ENCODE measurements around the gene GRK1. TPM values are rescaled to one million over a fixed set of nuclear protein-coding genes. Genes with fewer than 3 reads are reported as not detected.

GRK1 gene
- total RNA-seq, 4 donors from 2014 or later = 0.88 to 1.7 TPM; not detected in 2

DNA sequence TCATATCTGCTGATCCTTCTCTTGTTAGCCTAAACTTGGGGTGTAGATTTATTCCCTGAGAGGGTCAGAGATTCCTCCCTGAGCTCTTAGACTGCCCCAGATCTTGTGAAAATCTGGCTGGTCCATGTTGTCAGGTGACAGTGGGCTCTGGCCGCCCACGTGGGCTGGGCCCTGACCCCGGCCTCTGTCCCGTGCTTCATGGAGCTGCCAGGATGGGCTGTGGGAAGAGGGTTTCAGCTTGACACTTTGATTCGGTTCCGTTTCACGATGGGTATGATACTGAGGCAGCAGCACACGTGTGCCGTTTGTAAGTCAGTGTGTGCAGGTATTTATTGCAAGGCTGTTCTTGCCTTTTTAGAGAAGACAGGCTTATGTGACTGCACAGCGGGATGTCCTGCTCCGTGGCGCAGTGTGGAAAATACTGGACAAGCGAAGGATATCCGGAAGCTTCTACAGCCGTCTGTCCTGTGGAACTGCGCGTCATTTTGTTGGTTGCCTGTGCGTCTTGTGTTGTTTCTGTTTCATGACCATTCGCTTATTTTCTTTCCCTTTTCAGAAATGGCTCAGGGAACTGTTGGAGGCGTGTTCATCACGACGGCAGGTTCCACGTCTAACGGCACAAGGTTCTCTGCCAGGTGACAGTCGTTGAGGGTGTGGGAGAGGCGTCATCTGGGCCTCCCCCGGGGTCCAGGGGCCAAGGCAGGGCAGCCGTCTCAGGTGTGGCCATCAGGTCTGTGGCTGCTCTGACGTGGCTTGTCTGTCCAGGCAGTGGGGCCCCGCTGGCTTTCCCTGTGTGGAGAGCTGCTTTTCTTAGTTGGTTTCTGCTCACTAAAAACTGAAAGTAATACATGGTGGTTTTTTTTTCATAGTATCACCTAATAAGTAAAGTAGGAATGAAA, 29.5 kb upstream of the GRK1 start:
- no peak for TF ChIP-seq POLR2A (IDR thresholded peaks at IDR 0.05)
- TF ChIP-seq, protein P1, sequence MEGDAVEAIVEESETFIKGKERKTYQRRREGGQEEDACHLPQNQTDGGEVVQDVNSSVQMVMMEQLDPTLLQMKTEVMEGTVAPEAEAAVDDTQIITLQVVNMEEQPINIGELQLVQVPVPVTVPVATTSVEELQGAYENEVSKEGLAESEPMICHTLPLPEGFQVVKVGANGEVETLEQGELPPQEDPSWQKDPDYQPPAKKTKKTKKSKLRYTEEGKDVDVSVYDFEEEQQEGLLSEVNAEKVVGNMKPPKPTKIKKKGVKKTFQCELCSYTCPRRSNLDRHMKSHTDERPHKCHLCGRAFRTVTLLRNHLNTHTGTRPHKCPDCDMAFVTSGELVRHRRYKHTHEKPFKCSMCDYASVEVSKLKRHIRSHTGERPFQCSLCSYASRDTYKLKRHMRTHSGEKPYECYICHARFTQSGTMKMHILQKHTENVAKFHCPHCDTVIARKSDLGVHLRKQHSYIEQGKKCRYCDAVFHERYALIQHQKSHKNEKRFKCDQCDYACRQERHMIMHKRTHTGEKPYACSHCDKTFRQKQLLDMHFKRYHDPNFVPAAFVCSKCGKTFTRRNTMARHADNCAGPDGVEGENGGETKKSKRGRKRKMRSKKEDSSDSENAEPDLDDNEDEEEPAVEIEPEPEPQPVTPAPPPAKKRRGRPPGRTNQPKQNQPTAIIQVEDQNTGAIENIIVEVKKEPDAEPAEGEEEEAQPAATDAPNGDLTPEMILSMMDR (IDR thresholded peaks at IDR 0.05) = no peak
- Histone ChIP-seq H3K27ac (no peak overlapping the region), H3K9me3 (no peaks in the 10 kb centered on the region), H3K27me3 (no peaks in the 10 kb centered on the region), H3K4me1 (no peaks in the 10 kb centered on the region), H3K36me3 (peaks cover 0 to 87% (median 3%) of the 10 kb centered on the region in 3 donors), H3K4me3 (no peak overlapping the region)
- peak in 2 of 3 donors; percentile 31 to 34 for DNase-seq

DNA sequence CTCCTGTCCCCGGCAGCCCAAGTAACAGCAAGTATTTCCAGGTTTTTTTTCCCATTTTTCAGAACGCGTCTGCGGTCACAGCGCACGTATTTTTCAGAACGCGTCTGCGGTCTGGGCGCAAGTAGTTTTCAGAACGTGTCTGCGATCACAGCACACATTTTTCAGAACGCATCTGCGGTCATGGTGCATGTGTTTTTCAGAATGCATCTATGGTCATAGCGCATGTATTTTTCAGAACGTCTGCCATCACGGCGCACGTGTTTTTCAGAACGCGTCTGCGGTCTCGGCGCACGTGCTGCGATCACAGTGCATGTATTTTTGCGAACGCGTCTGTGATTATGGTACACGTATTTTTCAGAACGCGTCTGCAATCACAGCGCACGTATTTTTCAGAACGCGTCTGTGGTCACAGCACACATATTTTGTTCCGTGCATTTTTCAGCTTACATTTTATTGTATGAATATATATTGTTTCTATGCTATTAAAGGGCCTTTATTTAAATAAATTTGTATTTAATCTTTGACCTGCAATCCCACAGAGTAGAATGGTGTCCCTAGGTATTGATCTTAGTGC, 28.8 kb upstream of the GRK1 start:
- Histone ChIP-seq H3K27me3 (no peaks in the 10 kb centered on the region), H3K27ac (no peak overlapping the region), H3K36me3 (peaks cover 0 to 80% (median 3%) of the 10 kb centered on the region in 3 donors), H3K9me3 (no peaks in the 10 kb centered on the region), H3K4me3 (no peak overlapping the region), H3K4me1 (no peaks in the 10 kb centered on the region)
- peak in 2 of 3 donors; percentile 34 to 37 for DNase-seq
- TF ChIP-seq, protein P1 (IDR thresholded peaks at IDR 0.05) = no peak
- no peak for TF ChIP-seq POLR2A (IDR thresholded peaks at IDR 0.05)

DNA sequence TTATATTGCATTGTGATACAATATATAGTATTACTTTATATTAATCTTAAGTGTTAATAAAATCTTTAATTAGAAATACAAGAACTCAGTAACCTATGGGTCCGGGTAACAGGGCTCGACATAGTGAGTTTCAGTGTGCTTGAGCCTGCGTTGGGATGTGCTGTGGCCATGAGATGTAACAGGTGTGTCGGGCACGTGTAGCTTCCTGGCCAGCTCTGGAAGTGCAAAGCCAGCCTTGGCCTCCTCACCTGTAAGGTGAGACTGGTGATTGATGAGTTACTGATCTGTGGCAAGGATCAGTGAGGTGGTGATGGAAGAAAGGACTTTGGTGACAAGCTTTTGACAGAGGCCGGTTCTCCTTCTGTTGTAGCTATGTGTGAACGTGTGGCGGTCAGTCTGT, 28.2 kb upstream of the GRK1 start:
- H3K27me3 ChIP-seq = no peaks in the 10 kb centered on the region
- TF ChIP-seq, protein P1 (IDR thresholded peaks at IDR 0.05) = no peak
- TF ChIP-seq POLR2A (IDR thresholded peaks at IDR 0.05) = no peak
- no peak overlapping the region for H3K4me3 ChIP-seq
- H3K9me3 ChIP-seq = no peaks in the 10 kb centered on the region
- H3K36me3 ChIP-seq = peaks cover 0 to 74% (median 3%) of the 10 kb centered on the region in 3 donors
- no peaks in the 10 kb centered on the region for H3K4me1 ChIP-seq
- DNase-seq = peak in 2 of 3 donors; percentile 7 to 27
- no peak overlapping the region for H3K27ac ChIP-seq

DNA sequence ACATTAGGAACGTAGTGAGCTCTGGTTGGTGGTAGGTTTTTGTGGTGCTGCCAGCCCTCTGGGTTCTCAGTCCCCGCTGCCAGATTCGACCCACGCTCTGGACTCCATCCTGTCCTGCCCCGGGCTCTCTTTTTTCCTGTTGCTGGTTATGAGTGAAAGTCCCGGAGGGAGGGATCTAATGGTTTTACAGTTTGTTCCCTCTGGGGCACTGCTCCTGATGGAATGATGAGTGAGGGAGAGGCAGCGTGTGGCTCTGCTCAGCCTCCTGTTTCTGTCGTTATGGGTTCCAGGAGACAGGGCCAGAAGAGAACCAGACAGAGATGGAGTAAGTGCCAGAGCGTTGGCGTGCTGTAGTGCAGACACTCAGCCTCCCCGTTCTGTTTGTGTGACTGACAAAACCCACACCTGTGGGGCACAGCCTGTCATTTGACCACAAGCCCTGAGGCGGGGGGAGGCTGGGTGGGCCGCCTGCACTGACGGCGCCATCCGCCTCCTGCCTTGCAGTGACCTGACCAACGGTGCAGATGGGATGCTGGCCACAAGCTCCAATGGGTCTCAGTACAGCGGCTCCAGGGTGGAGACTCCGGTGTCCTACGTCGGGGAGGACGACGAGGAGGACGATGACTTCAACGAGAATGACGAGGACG, 27.3 kb upstream of the GRK1 start:
- peak in 2 of 3 donors; percentile 26 to 38 for DNase-seq
- peaks cover 0 to 65% (median 3%) of the 10 kb centered on the region in 3 donors for H3K36me3 ChIP-seq

DNA sequence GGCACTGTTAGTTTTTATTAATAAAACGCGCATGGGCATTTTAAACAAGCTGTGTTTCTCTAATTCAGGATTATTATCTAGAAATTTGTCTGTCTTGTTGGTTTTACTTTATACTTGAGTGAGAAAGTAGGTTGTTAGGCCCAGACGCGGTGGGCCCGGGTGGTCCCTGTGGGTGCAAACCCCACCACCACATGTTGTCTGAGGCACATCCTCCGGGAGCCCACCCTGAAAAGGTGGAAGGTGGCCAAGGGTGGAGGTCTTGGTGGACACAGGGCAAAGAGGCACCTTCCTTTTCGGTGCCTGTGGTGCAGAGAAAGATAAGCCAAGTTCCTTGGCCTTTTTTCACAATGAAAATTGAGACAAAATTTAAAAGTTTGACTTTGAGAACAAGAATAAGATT, 25.6 kb upstream of the GRK1 start:
- peak in 1 of 3 donors; percentile 33 for DNase-seq
- peaks cover 0 to 1% (median 0%) of the 10 kb centered on the region in 4 donors for H3K4me1 ChIP-seq
- no peak for TF ChIP-seq POLR2A (IDR thresholded peaks at IDR 0.05)
- TF ChIP-seq, protein P1 (IDR thresholded peaks at IDR 0.05) = no peak
- H3K9me3 ChIP-seq = no peaks in the 10 kb centered on the region
- peaks cover 0 to 48% (median 3%) of the 10 kb centered on the region in 3 donors for H3K36me3 ChIP-seq
- no peaks in the 10 kb centered on the region for H3K27me3 ChIP-seq
- no peak overlapping the region for H3K4me3 ChIP-seq
- H3K27ac ChIP-seq = no peak overlapping the region

More for the DNA sequence above, 27.3 kb upstream of the GRK1 start:
- Histone ChIP-seq H3K27ac (no peak overlapping the region), H3K4me3 (no peak overlapping the region), H3K9me3 (no peaks in the 10 kb centered on the region), H3K4me1 (no peaks in the 10 kb centered on the region), H3K27me3 (no peaks in the 10 kb centered on the region)
- TF ChIP-seq POLR2A (IDR thresholded peaks at IDR 0.05) = no peak
- TF ChIP-seq, protein P1 (IDR thresholded peaks at IDR 0.05) = no peak

Data from Peyer's patch (tissue), 4 donors.